Measurements from ENCODE around the gene DNAJC4. TPM values are rescaled to one million over a fixed set of nuclear protein-coding genes. Genes with fewer than 3 reads are reported as not detected.

DNAJC4 gene
- total and polyA plus RNA-seq, 2 donors = 10.7 to 57.6 TPM

DNA sequence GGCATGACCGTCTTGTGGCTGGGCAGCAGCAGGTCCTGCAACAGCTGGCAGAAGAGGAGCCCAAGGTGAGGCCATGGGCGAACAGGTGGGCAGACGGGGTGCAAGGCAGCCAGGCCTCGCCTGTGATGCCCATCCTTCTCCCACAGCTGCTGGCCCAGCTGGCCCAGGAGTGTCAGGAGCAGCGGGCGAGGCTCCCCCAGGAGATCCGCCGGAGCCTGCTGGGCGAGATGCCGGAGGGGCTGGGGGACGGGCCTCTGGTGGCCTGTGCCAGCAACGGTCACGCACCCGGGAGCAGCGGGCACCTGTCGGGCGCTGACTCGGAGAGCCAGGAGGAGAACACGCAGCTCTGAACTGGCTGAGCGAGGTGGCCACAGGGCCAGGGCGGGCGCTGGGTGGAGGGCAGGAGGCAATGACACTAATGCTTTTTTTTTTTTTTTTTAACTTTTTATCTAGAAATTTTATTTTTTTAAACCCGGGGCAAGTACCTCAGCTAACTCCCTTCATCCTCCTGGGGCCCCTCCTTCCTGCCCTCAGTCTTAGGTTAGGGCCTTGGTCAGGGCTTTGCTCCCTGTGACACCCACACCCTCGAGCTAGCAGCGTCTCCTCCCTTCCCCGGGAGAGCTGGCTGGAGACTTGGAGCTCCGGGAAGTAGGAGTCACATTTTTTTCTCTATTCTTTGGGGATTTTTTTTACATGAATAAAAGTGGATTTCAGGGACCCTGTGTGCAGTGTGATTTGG, 37.0 kb downstream of the DNAJC4 start:
- 84% methylated on average over 27 of the region's 27 CpGs for WGBS
- Histone ChIP-seq H3K4me1 (ENCODE audit: insufficient read depth) (no peaks in the 10 kb centered on the region), H3K4me3 (ENCODE audit: low read depth, low read length) (no peak overlapping the region), H3K36me3 (ENCODE audit: insufficient read depth) (peaks cover 4% of the 10 kb centered on the region), H3K27ac (ENCODE audit: low read depth) (peak overlapping the region; percentile 92)
- DNase-seq (ENCODE audit: extremely low spot score) = no peak

DNA sequence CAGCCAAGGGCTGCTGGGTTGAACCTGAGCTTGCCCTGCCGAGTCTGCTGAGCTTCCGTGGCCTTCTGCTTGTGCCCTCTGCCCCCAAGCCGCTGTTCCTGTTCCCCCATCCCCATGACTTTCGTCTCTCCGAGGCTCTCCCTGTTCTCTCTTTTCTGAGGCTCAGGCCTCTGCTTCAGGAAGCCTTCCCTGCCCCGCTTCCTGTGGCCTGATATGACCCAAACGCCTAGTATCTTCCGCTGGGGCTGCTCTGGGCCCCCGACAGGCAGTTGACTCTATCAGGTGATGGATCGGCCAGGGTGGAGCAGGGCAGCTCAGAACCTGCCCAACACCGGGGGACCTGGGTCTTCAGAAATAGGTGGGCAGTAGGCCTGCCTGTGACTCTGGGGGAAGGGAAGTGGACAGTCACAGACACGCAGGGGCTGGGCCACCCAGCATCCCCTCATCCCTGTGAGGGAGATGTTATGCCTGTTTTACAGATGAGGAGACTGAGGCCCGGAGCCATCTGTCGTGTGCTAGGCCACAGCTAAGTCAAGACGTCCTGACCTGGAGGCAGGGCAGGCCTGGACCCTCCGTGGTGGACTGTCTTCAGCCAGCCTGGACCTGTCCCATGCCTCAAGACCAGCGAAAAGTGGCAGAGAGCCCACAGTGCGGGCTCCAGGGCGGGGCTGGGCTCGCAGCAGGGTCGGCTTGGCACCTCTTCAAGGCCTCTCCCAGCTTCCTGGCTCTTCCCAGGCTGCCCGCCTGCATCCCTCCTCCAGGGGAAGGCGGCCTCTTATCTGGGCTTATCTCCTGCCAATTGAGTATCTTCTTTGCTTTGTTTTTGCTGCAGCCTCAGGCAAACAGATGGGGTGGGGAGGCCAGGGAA, 37.9 kb downstream of the DNAJC4 start:
- Histone ChIP-seq H3K4me1 (ENCODE audit: insufficient read depth) (no peaks in the 10 kb centered on the region), H3K27ac (ENCODE audit: low read depth) (peak overlapping the region; percentile 92), H3K4me3 (ENCODE audit: low read depth, low read length) (peak overlapping the region; percentile 59), H3K36me3 (ENCODE audit: insufficient read depth) (no peaks in the 10 kb centered on the region)
- no peak for DNase-seq (ENCODE audit: extremely low spot score)
- WGBS = 35% methylated on average over 23 of the region's 23 CpGs

DNA sequence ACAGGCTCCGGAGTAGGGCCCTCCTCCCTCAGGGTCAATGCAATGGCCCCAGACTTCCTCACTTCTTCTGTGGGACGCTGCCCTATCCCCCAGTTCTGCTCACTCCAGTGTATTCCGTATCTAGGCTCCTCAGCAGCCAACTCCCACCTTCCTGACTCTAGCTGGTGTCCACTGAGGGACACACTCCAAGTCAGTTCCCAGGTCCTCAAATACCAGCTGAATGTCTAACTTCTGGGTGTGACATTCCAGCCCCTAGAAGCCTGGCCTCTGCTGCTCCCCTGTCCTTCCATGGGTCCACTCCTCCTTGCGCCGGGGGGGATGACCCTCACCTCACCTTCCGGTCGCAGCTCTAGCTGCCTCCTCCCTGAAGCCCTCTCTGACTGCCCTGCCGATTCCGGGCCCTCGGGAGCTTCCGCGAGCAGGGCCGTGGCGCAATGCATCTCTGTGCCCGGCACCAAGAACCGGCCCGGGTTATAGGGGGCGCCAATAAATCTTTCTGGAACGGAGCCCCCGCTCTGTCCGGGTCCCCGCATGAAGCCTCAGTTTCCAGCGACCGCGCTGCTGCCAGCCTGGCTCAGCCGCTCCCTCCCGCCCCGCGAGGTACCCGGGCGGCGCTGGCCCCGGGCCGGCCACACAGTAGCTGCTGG, 38.7 kb downstream of the DNAJC4 start:
- Histone ChIP-seq H3K4me1 (ENCODE audit: insufficient read depth) (no peaks in the 10 kb centered on the region), H3K36me3 (ENCODE audit: insufficient read depth) (no peaks in the 10 kb centered on the region), H3K4me3 (ENCODE audit: low read depth, low read length) (peak overlapping the region; percentile 59), H3K27ac (ENCODE audit: low read depth) (peak overlapping the region; percentile 92)
- WGBS = under 1% methylated on average over 34 of the region's 34 CpGs
- no peak for DNase-seq (ENCODE audit: extremely low spot score)

DNA sequence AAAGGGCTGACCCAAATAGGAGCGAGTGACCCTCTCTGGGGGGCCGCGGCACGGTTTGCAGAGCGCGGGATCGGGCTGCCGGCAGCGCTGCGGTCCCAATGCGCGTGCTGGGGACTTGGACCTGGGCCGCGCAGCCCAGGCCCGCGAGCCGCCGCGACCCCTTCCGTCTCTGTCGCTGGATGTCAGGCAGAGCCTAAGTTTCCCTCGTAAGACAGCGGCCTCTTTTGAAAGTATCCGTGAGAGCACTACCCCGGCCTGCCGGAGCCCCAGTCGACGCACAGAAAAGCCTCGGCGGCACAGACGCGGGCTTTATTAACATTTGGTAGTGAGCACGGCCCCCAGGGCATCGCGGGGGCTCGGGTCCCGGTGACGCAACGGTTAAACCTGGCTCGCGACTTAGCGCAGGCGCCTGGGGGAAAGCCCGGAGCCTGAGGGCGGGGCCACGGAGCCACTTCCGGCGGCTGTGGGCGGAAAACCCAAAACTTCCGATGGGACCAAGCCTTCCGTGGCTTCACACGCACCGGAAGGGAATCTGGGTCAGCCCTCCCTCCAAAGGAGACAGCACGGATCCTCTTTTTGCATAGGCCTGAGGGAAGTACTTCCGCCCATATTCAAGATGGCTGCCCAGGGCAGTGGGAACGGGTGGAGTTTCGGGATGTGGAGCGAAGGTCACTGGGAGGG, 39.3 kb downstream of the DNAJC4 start:
- Histone ChIP-seq H3K4me3 (ENCODE audit: low read depth, low read length) (peak overlapping the region; percentile 59), H3K4me1 (ENCODE audit: insufficient read depth) (no peaks in the 10 kb centered on the region), H3K27ac (ENCODE audit: low read depth) (peak overlapping the region; percentile 92), H3K36me3 (ENCODE audit: insufficient read depth) (no peaks in the 10 kb centered on the region)
- under 1% methylated on average over 58 of the region's 58 CpGs for WGBS
- DNase-seq (ENCODE audit: extremely low spot score) = peak; percentile 99

DNA sequence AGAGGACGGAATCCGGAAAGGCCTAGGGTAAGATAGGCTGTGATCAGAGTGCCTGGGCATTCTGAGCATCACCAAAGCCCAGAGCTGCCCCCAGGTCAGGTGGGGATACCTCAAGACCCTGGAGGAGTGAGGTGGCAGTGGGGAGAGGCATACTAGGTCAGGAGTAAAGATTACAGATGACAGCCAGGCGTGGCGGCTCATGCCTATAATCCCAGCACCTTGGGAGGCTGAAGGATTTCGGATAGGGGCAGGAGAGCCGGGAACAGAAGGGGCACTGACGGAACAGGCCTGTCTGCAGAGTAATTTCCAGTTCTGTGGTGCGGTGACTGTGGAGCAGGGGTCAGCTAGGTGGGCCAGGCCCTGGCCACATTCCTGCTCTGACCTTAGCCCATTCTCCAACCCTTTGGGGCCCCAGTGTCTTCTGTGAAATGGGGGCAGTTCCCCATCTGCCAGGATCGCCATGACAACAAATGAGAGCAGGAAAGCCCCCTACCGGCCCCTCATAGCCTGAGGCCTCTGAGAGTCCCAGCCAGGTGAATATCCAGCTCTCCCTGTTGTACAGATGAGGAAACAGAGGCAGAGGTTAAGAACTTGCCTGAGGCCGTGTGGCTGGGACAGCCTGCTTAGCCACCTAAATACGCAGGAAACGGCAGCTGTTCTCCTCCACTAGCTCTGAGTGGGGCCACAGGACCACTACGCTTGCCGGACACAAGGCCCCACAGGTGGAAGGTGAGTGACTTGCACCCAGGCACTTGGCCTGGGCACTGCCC, 44.9 kb downstream of the DNAJC4 start:
- H3K36me3 ChIP-seq (ENCODE audit: insufficient read depth) = no peaks in the 10 kb centered on the region
- H3K4me1 ChIP-seq (ENCODE audit: insufficient read depth) = no peaks in the 10 kb centered on the region
- no peak for DNase-seq (ENCODE audit: extremely low spot score)
- H3K27ac ChIP-seq (ENCODE audit: low read depth) = no peak overlapping the region
- 88% methylated on average over 15 of the region's 15 CpGs for WGBS
- no peak overlapping the region for H3K4me3 ChIP-seq (ENCODE audit: low read depth, low read length)

DNA sequence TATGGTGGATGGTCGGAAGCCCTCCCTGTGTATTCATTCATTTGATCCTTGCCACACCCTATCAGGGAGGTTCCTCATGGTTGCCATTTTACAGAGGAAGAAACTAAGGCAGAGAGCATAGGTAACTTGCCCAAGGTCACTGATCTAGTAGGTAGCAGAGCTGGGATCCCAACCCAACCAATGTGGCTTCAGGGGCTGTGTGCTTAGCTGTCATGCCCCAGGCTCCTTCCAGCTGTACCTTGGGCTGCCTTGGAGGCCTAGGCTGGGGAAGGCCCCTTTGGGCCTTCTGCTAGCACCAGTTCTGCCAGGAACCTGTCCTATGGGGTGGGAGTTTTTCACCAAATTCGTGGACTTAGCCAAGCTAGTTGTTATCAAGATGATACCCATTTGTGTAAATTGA, 45.5 kb downstream of the DNAJC4 start:
- Histone ChIP-seq H3K4me1 (ENCODE audit: insufficient read depth) (no peaks in the 10 kb centered on the region), H3K36me3 (ENCODE audit: insufficient read depth) (no peaks in the 10 kb centered on the region), H3K27ac (ENCODE audit: low read depth) (no peak overlapping the region), H3K4me3 (ENCODE audit: low read depth, low read length) (no peak overlapping the region)
- no peak for DNase-seq (ENCODE audit: extremely low spot score)
- WGBS = 75% methylated on average over 2 of the region's 2 CpGs

DNA sequence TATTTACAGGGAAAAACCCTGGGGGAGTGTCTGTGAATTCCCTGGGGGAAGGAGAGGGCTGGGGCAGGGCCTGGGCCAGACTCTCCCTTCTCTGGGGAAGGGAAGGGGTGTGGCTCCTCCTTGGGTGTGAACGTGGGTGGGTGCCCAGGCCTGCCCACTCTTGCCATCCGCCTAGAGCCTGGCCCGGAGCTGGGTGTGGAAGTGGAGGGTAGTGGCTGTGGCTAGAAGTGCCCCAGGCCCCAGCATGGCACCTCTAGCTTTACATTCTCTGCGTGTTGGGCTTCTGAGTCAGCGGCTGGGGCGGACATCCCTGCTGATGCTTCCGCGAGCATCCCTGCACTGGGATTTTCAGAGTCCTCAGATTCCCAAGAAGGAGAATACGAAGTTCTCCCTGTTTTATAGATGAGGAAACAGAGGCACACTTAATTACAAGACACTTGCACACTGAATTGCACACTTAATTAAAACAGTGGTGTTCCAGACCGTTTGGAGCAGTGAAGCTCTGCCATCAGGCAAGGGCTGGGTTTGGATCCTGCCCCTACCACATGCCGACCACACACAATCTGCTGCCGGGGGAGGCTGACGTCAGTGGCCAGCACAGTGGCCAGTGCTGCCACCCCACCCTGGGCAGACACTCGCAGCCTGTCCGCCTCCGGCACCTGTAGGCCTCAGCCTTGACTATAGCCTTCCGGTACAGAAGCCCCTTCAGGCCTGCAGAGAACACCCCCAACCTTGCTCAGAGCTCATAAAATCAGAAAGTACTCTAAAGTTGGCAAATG, 46.5 kb downstream of the DNAJC4 start:
- H3K4me3 ChIP-seq (ENCODE audit: low read depth, low read length) = no peak overlapping the region
- WGBS = 78% methylated on average over 17 of the region's 17 CpGs
- no peak for DNase-seq (ENCODE audit: extremely low spot score)
- H3K4me1 ChIP-seq (ENCODE audit: insufficient read depth) = no peaks in the 10 kb centered on the region
- no peaks in the 10 kb centered on the region for H3K36me3 ChIP-seq (ENCODE audit: insufficient read depth)
- H3K27ac ChIP-seq (ENCODE audit: low read depth) = no peak overlapping the region

DNA sequence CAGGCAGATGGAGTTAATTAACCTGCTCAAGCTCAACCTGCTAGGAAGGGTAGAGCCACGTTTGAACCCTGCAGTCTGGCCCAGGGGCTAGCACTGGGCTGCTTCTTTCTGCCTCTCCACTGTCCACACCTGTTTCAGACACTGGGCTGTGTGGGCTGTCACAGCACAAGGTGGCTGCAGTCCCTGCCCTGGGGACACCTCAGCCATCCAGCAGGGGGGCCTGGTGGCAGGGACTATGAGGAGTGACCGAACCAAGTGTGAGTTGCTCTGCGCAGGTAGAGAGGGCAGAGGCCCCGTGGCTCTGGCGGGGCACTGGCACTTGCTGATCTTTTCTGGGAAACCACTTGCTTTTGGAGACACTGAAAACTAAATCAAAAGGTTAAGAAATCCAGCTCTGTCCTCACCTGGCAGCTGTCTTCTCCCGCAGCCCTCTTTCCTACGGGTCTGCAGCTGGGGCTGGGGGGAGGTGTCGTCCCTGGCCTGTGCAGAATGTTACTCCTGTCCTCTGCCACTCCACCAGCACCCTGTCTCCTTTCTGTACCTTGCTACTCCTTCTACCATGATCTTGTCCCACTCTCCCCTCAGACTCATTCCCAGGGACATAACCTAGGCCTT, 48.3 kb downstream of the DNAJC4 start:
- Histone ChIP-seq H3K27ac (ENCODE audit: low read depth) (no peak overlapping the region), H3K36me3 (ENCODE audit: insufficient read depth) (no peaks in the 10 kb centered on the region), H3K4me1 (ENCODE audit: insufficient read depth) (no peaks in the 10 kb centered on the region), H3K4me3 (ENCODE audit: low read depth, low read length) (no peak overlapping the region)
- WGBS = 86% methylated on average over 8 of the region's 8 CpGs
- no peak for DNase-seq (ENCODE audit: extremely low spot score)

DNA sequence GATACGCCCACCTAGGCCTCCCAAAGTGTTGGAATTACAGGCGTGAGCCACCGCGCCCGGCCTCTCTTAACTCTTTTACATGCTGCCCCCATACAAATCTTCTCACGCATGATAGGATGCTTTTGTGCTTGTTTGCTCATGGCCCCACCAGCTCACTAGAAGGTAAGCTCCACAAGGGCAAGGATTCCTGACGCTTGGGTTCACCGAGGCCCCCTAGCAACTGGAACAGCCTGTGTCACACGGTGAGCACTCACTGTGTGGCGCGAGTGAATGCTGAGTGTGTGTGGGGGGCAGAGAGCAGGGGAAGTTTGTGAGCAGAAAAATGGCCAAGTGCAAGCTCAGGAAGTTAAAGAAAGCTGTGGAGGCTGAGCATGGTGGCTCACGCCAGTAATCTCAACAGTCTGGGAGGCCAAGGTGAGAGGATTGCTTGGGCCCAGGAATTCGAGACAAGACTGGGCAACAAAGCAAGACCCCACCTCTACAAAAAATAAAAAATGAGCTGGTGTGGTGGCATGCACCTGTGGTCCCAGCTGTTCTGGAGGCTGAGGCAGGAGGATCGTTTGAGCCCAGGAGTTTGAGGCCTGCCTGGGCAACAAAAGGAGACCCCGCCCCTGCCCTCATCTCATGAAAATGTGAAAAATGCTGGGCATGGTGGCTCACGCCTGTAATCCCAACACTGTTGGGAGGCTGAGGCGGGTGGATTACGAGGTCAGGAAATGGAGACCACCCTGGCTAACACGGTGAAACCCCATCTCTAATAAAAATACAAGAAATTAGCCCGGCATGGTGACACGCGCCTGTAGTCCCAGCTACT, 51.8 kb downstream of the DNAJC4 start:
- DNase-seq (ENCODE audit: extremely low spot score) = no peak
- WGBS = 94% methylated on average over 22 of the region's 22 CpGs

DNA sequence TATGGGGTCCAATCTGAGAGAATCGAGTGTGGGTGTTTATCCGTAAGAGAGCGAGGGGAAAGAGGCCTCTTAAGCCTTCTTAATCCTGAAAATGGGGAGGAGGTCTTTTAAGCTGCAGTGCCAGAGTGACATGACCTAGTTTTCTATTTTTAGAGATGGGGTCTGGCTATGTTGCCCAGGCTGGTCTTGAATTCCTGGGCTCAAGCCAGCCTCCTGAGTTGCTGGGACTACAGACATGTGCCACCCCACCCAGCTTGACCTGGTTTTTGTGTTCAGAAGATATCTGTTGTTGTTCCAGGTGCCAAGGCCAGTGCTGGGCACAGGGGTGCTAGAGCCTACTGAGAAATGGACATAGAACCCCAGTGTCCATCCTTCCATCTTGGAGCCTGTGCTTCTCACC, 52.7 kb downstream of the DNAJC4 start:
- H3K4me3 ChIP-seq (ENCODE audit: low read depth, low read length) = no peak overlapping the region
- no peak overlapping the region for H3K27ac ChIP-seq (ENCODE audit: low read depth)
- no peaks in the 10 kb centered on the region for H3K36me3 ChIP-seq (ENCODE audit: insufficient read depth)

More for the DNA sequence above, 51.8 kb downstream of the DNAJC4 start:
- no peaks in the 10 kb centered on the region for H3K36me3 ChIP-seq (ENCODE audit: insufficient read depth)
- H3K27ac ChIP-seq (ENCODE audit: low read depth) = no peak overlapping the region
- no peak overlapping the region for H3K4me3 ChIP-seq (ENCODE audit: low read depth, low read length)
- no peaks in the 10 kb centered on the region for H3K4me1 ChIP-seq (ENCODE audit: insufficient read depth)

More for the DNA sequence above, 52.7 kb downstream of the DNAJC4 start:
- H3K4me1 ChIP-seq (ENCODE audit: insufficient read depth) = no peaks in the 10 kb centered on the region
- WGBS = 90% methylated on average over 3 of the region's 3 CpGs
- DNase-seq (ENCODE audit: extremely low spot score) = no peak
